A673 (cell line): ENCODE results near the gene ASAP2. TPM values are rescaled to one million over a fixed set of nuclear protein-coding genes. Genes with fewer than 3 reads are reported as not detected.

Experiments
- BruUV-seq: library from RNA; stranded (reverse); fragments of 400-500 nt; replicated peaks from 2 replicates; lab custom pipeline; 2021; lab: Mats Ljungman, UMichigan
- CTCF ChIA-PET: fragments of 300-600 bp; sonication (Branson Sonifier 250); formaldehyde crosslinking; loops from one replicate; lab custom pipeline; 2022; ENCODE audit warnings: antibody characterized with exemption; lab: Charles Lee
- POLR2A ChIA-PET: fragments of 300-600 bp; sonication (Branson Sonifier 250); formaldehyde crosslinking; loops from one replicate; lab custom pipeline; 2022; ENCODE audit warnings: antibody characterized with exemption; ENCODE audit not compliant: low non-redundant PET; lab: Charles Lee
- DNase-seq: peaks from one replicate; pipeline ENCODE4 v3.0.0-alpha.2; 2015; ENCODE audit warnings: low spot score
- H3K27ac ChIP-seq: fragments of 200-600 bp; sonication (generic); 2 replicates; pipeline ENCODE4 v1.5.1; 2016; ENCODE audit warnings: mixed run types, low read depth, mild to moderate bottlenecking, mixed read lengths, antibody characterized with exemption, low read length; ENCODE audit not compliant: poor library complexity, severe bottlenecking
- H3K27me3 ChIP-seq: fragments of 200-600 bp; sonication (generic); replicated peaks from 2 replicates; pipeline ENCODE4 v1.6.1; 2017; ENCODE audit warnings: mixed run types, low read depth, mild to moderate bottlenecking, mixed read lengths, antibody characterized with exemption, low read length; ENCODE audit not compliant: insufficient read depth, poor library complexity
- H3K36me3 ChIP-seq: fragments of 200-600 bp; sonication (generic); 2 replicates; pipeline ENCODE4 v1.6.1; 2016; ENCODE audit warnings: mixed run types, mild to moderate bottlenecking, mixed read lengths, antibody characterized with exemption, low read length; ENCODE audit not compliant: insufficient read depth, poor library complexity, severe bottlenecking
- H3K4me1 ChIP-seq: fragments of 200-600 bp; sonication (generic); 2 replicates; pipeline ENCODE4 v1.6.1; 2017; ENCODE audit warnings: mixed run types, mild to moderate bottlenecking, mixed read lengths, antibody characterized with exemption, low read length; ENCODE audit not compliant: insufficient read depth, poor library complexity, severe bottlenecking
- H3K4me3 ChIP-seq: fragments of 200-600 bp; sonication (generic); 2 replicates; pipeline ENCODE4 v1.5.1; 2016; ENCODE audit warnings: low read depth, mixed run types, mild to moderate bottlenecking, mixed read lengths, low read length; ENCODE audit not compliant: poor library complexity, severe bottlenecking
- H3K9me3 ChIP-seq: fragments of 200-600 bp; sonication (generic); 2 replicates; pipeline ENCODE4 v1.6.1; 2016; ENCODE audit warnings: mixed run types, low read depth, mild to moderate bottlenecking, mixed read lengths, antibody characterized with exemption, low read length; ENCODE audit not compliant: poor library complexity, severe bottlenecking
- CTCF ChIP-seq: fragments of 300-800, 200-600 bp; sonication (generic); conservative IDR thresholded peaks from 2 replicates; pipeline ENCODE4 v1.5.1; 2017; ENCODE audit warnings: low read depth, mild to moderate bottlenecking, antibody characterized with exemption, low read length, moderate library complexity, mixed read lengths
- EZH2 ChIP-seq: fragments of 200-600 bp; sonication (generic); IDR thresholded peaks from 2 replicates; pipeline ENCODE4 v1.6.1; 2017; ENCODE audit warnings: borderline replicate concordance, low read depth, mild to moderate bottlenecking, mixed read lengths, antibody characterized with exemption, low read length; ENCODE audit not compliant: poor library complexity, severe bottlenecking
- intact Hi-C: fragments of 100-400 bp; cut with micrococcal nuclease; formaldehyde crosslinking; loops from one replicate; pipeline ENCODE4 v1.10.0; 2022; ENCODE audit not compliant: unreplicated experiment
- total RNA-seq: library from RNA; stranded (reverse); gene quantifications from 2 replicates; pipeline ENCODE4 v1.2.3, GENCODE V29; 2021

The ASAP2 gene
- total RNA-seq, 1 experiment from 2014 or later: 46.8 TPM

- Histone ChIP-seq H3K36me3 (no peaks in the 10 kb centered on the region), H3K27ac (peak overlapping the region; percentile 80), H3K9me3 (no peaks in the 10 kb centered on the region), H3K4me1 (peaks cover 99% of the 10 kb centered on the region), H3K4me3 (no peak overlapping the region), H3K27me3 (no peaks in the 10 kb centered on the region)
- intact Hi-C loops: no loop called here
- BruUV-seq: no TSS peak
- DNase-seq: no peak
- POLR2A ChIA-PET: no interaction called here
- CTCF ChIA-PET: no interaction called here
- TF ChIP-seq CTCF: no peak
- TF ChIP-seq EZH2: no peak
These were observed 24.9 kb downstream of the ASAP2 start for GRCh38 chr2:9231291-9232165.

DNA sequence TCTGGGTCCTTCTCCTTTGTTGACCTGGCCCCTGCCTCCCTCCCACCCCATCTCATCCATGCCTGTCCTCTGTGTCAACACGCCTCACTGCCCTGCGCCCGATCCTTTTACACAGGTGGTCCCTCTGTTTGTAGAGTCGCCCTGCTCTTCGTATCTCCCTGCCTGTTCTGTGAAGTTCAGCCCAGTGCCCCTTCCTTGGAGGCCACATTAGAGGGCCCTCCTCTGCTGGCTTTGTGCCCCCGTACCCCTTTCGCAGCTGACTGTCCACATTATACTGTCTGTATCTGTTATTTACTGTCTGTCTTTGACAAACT is 25.5 kb downstream of the ASAP2 start:
- Histone ChIP-seq H3K4me1 (peaks cover 99% of the 10 kb centered on the region), H3K9me3 (no peaks in the 10 kb centered on the region), H3K27ac (peak overlapping the region; percentile 80), H3K36me3 (no peaks in the 10 kb centered on the region), H3K27me3 (no peaks in the 10 kb centered on the region), H3K4me3 (no peak overlapping the region)
- DNase-seq: no peak
- ChIA-PET CTCF (interaction anchor here (0.6 kb wide), 1 partner anchor 38 kb away, joined by 5 read pairs; no protein-coding TSS in a partner anchor), POLR2A (no interaction called here)
- TF ChIP-seq EZH2: no peak
- no peak for TF ChIP-seq CTCF
- intact Hi-C loops: no loop called here
- BruUV-seq: no TSS peak

DNA sequence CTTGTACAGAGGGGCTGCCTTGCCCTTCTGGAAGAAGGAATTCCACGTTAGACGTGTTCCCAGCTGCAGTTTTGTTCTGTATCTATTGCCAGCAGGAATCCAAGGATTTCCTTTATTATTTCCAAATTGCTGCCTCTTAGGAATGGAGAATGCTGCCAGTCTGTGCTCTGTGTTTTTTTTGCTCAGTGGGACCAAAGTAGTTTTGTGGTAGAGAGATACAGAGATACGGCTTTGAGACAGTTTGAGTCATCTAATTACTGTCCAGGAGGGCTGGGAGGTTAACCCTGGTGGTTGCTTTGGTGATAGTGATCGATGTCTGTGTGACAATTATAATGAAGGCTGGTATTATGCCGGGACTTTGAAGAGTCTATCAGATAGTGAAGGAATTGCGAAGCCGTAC is 26.3 kb downstream of the ASAP2 start:
- H3K27me3 ChIP-seq: no peaks in the 10 kb centered on the region
- DNase-seq: no peak
- ChIA-PET CTCF (interaction anchor here (0.6 kb wide), 1 partner anchor 39 kb away, joined by 5 read pairs; no protein-coding TSS in a partner anchor), POLR2A (interaction anchor here (0.7 kb wide), 1 partner anchor 55 kb away, joined by 3 read pairs; no protein-coding TSS in a partner anchor)
- no TSS peak for BruUV-seq
- TF ChIP-seq EZH2 (no peak), CTCF (no peak)
- H3K4me3 ChIP-seq: no peak overlapping the region
- intact Hi-C loops: no loop called here
- no peaks in the 10 kb centered on the region for H3K36me3 ChIP-seq
- H3K4me1 ChIP-seq: peaks cover 95% of the 10 kb centered on the region
- H3K9me3 ChIP-seq: no peaks in the 10 kb centered on the region
- H3K27ac ChIP-seq: peak overlapping the region; percentile 80
